Kidney capillary endothelial cell (primary cell): Measurements from ENCODE around the gene RAMP1.
A peak's percentile ranks its signal among the peaks of the same experiment; 100 is the strongest.
"Not testable (repeated sequence)": the region's sequence is repeated elsewhere in the genome, so short reads cannot be mapped to it uniquely, and the experiment has no call there.

Experiments used
- DNase-seq: peaks from one replicate; pipeline ENCODE4 v3.0.0-alpha.2; 2018; ENCODE audit warnings: low spot score

RAMP1 gene

GRCh38 chr2:237917696-237918374, 58.4 kb downstream of the RAMP1 start:
- no peak for DNase-seq

GRCh38 chr2:237919593-237919992, 60.2 kb downstream of the RAMP1 start:
- DNase-seq = no peak

DNA sequence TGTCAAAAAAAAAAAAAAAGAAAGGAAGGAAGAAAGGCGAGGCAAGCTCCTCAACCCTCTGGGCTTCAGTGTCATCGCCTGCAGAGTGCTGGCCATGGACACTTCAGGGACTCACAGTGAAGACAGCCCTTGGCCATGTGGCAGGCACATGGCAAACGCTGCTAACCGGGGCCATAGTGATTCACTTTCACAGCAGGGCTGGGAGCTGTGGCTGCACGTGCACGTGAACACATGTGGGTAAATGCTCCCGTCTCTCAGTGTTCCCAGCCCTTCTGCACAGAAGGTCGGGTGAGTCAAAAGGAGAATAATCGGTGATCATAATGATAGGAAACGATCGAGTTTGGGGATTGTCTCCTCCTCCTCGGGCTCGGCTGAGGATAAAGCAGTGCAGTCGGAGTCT, 61.2 kb downstream of the RAMP1 start:
- no peak for DNase-seq

- DNase-seq = no peak
Measured at GRCh38 chr2:237921967-237922492, 62.6 kb downstream of the RAMP1 start.

- DNase-seq = no peak
Measured at GRCh38 chr2:237922641-237923361, 63.4 kb downstream of the RAMP1 start.

- DNase-seq = peak; percentile 57
Measured at GRCh38 chr2:237923481-237924163, 64.2 kb downstream of the RAMP1 start.

- DNase-seq = no peak
Measured at GRCh38 chr2:237924164-237924534, 64.7 kb downstream of the RAMP1 start.

DNA sequence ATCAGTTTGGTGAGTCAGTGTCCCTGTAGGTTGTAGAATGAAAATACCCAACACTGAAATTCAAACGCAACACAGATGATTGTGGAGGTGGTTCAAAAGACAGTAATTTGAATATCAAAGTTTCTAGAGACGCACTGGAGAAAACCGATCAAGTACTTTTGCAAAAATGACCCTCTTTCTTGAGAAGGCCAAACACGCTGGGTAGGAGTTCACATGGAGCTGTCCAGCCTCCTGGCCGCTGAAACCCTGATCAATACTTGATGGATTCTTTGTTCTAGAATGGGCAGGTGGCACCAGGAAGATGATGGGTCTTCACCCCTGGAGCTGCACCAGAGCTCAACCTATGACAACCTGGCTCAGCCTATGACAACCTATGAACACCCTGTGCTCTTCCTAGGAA, 67.7 kb downstream of the RAMP1 start:
- DNase-seq = no peak

DNA sequence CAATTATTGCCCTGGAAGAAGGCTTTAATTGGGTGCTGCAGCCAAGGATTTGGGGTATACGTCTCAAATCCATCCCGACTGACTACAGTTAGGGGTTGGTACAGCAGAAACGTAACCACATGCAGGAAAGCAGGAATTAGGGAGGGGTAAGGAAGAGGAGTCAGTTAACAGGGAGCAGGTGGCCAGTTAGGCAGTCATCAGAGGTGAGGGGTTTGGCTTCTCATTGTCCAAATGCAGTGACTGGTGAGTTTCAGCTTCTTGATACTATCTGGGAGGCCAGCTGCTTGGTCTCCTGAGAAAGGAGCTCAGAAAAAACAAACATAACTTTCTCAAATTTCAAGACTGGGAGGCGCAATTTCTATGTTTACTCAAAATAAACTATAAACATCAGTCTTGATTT, 68.6 kb downstream of the RAMP1 start:
- DNase-seq = no peak

- no peak for DNase-seq
Measured at GRCh38 chr2:237929979-237930378, 70.6 kb downstream of the RAMP1 start.

GRCh38 chr2:237931205-237931721, 71.8 kb downstream of the RAMP1 start:
- DNase-seq = no peak

DNA sequence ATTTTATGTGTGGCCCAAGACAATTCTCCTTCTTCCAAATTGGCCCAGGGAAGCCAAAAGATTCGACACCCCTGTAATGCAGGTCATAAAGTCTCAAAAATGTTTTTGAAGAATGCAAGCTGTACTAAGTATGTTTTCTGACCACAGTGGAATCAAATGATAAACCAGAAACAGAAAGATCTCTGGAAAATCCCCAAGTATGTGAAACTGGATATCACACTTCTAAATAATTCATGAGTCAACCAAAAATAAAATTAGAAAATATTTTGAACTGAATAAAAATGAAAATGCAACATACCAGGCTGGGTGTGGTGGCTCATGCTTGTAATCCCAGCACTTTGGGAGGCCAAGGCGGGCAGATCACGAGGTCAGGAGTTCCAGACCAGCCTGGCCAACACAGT, 73.3 kb downstream of the RAMP1 start:
- no peak for DNase-seq

DNA sequence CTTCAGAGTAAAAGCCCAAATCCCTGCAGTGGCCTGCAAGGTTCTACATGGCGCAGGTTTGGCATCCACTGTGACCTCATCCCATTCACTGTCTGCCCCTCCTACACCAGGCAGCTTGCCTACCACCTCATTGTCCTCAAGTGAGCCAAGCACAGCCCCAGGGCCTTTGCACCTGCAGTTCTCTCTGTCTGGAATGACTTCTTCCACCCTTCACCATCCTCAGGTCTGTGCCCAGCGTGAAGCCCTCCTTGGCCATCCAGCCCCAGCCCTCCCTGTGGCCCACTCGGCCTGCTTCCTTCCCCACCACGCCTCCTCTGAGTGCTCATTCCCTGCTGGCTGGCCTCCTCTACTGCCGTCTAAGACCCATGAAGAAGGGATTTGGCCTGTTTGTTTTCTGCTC, 74.8 kb downstream of the RAMP1 start:
- DNase-seq = no peak

GRCh38 chr2:237935740-237936452, 76.5 kb downstream of the RAMP1 start:
- DNase-seq = peak; percentile 74

- DNase-seq = no peak
Measured at GRCh38 chr2:237939251-237939650, 79.8 kb downstream of the RAMP1 start.

- no peak for DNase-seq
Measured at GRCh38 chr2:237940828-237941227, 81.4 kb downstream of the RAMP1 start.

GRCh38 chr2:237941239-237941638, 81.8 kb downstream of the RAMP1 start:
- DNase-seq = no peak

GRCh38 chr2:237942513-237942899, 83.1 kb downstream of the RAMP1 start:
- no peak for DNase-seq

- no peak for DNase-seq
Measured at GRCh38 chr2:237943395-237944094, 84.1 kb downstream of the RAMP1 start.

DNA sequence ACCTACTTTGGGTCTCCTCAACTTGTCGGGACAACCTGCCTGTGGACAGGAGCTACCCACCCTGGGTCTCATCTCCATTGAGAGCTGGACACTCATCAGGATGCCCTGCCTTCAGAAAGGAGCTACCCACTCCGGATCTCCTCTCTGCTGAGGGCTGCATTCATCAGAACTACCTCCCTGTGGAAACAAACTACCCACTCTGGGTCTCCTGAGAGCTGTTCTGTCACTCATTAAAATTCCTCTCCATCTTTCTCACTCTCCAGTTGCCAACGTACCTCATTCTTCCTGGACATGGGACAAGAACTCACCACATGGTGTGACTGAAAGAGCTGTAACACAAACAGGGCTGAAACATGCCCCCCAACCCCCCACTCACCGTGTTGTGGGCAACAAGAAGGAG, 84.9 kb downstream of the RAMP1 start:
- no peak for DNase-seq

DNA sequence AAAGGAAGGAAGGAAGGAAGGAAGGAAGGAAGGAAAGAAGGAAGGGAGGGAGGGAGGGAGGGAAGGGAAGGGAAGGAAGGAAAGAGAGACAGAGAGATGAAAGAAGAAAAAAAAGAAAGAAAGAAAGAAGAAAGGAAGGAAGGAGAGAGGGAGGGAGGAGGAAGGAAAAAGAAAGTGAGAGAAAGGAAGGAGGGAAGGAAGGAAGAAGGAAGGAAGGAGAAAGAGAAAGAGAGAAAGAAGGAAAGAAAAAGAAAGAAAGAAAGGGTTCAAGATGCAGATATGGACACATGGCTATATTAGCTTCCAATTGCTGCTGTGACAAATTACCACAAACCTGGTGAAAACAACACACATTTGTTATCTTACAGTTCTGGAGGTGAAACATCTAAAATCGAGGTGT, 87.0 kb downstream of the RAMP1 start:
- no peak for DNase-seq

- DNase-seq = not testable (repeated sequence)
Measured at GRCh38 chr2:237951354-237951753, 91.9 kb downstream of the RAMP1 start.
